ENCODE data around the gene TRIP13.

Gene TRIP13

GRCh38 chr5:955886-956761 is 63.4 kb downstream of the TRIP13 start:
- DNase-seq (ENCODE audit: low spot score): no peak

- no peak for DNase-seq (ENCODE audit: low spot score)
Observed at GRCh38 chr5:956941-957747, 64.5 kb downstream of the TRIP13 start.

- DNase-seq (ENCODE audit: low spot score): no peak
Observed at GRCh38 chr5:957748-958485, 65.2 kb downstream of the TRIP13 start.

- DNase-seq (ENCODE audit: low spot score): no peak
Observed at GRCh38 chr5:958701-959571, 66.3 kb downstream of the TRIP13 start.

GRCh38 chr5:959581-960531 is 67.2 kb downstream of the TRIP13 start:
- DNase-seq (ENCODE audit: low spot score): no peak

- no peak for DNase-seq (ENCODE audit: low spot score)
Observed at GRCh38 chr5:960551-960950, 67.9 kb downstream of the TRIP13 start.

- no peak for DNase-seq (ENCODE audit: low spot score)
Observed at GRCh38 chr5:961002-961710, 68.5 kb downstream of the TRIP13 start.

GRCh38 chr5:961711-962240 is 69.1 kb downstream of the TRIP13 start:
- DNase-seq (ENCODE audit: low spot score): no peak

GRCh38 chr5:962386-962785 is 69.7 kb downstream of the TRIP13 start:
- DNase-seq (ENCODE audit: low spot score): no peak

GRCh38 chr5:962801-963200 is 70.1 kb downstream of the TRIP13 start:
- no peak for DNase-seq (ENCODE audit: low spot score)

GRCh38 chr5:963310-963672 is 70.6 kb downstream of the TRIP13 start:
- DNase-seq (ENCODE audit: low spot score): no peak

GRCh38 chr5:963673-964531 is 71.2 kb downstream of the TRIP13 start:
- no peak for DNase-seq (ENCODE audit: low spot score)

- DNase-seq (ENCODE audit: low spot score): no peak
Observed at GRCh38 chr5:964821-965220, 72.1 kb downstream of the TRIP13 start.

- DNase-seq (ENCODE audit: low spot score): no peak
Observed at GRCh38 chr5:965604-966344, 73.1 kb downstream of the TRIP13 start.

GRCh38 chr5:966345-966710 is 73.6 kb downstream of the TRIP13 start:
- no peak for DNase-seq (ENCODE audit: low spot score)

GRCh38 chr5:966941-967340 is 74.3 kb downstream of the TRIP13 start:
- DNase-seq (ENCODE audit: low spot score): no peak

Measured in hematopoietic multipotent progenitor cell treated with erythropoietin and hydrocortisone succinate and interleukin-3 and kit ligand, for 17 days (in vitro differentiated cells).